Endothelial cell of umbilical vein (primary cell): ENCODE measurements around the gene ASMT. TPM values are rescaled to one million over a fixed set of nuclear protein-coding genes. Genes with fewer than 3 reads are reported as not detected.

Experiments
- BruUV-seq: library from RNA; stranded (reverse); fragments of 400-500 nt; replicated peaks from 2 replicates; lab custom pipeline; 2021; lab: Mats Ljungman, UMichigan
- CTCF ChIA-PET: fragments of 300-600, 350-600 bp; sonication (Branson Sonifier 250); formaldehyde crosslinking; loops from one replicate; lab custom pipeline; 2021; ENCODE audit warnings: antibody characterized with exemption, inconsistent platforms; lab: Charles Lee
- POLR2A ChIA-PET: fragments of 300-600, 350-600 bp; sonication (Branson Sonifier 250); formaldehyde crosslinking; loops from one replicate; lab custom pipeline; 2021; ENCODE audit warnings: antibody characterized with exemption, inconsistent platforms; lab: Charles Lee
- DNase-seq: peaks from one replicate; pipeline ENCODE4 v3.0.0-alpha.2; 2011; ENCODE audit warnings: low read depth, low spot score
- FAIRE-seq: peaks from 2 replicates; lab custom pipeline; 2011; peaks lifted over from hg19 to GRCh38; lab: Jason Lieb, UNC
- H2AFZ ChIP-seq: 2 replicates; pipeline ENCODE4 v1.6.0; 2012; ENCODE audit warnings: low read depth, low read length, control low read depth, inconsistent platforms
- H3K27ac ChIP-seq: 2 replicates; pipeline ENCODE4 v1.5.1; 2011; ENCODE audit warnings: low read depth, mild to moderate bottlenecking, control low read depth, low read length, moderate library complexity; ENCODE audit not compliant: insufficient read depth
- H3K27me3 ChIP-seq, 2 experiments: 2 replicates each; pipeline versions ENCODE4 v1.6.0 to v1.6.1; 2011; ENCODE audit warnings: low read length in 2 of 2, mixed read lengths in 1 of 2; ENCODE audit not compliant: control insufficient read depth in 2 of 2, insufficient read depth in 2 of 2
- H3K36me3 ChIP-seq, 2 experiments: 2 replicates in 1 of 2; 3 replicates in 1 of 2; pipeline ENCODE4 v1.5.1; 2011; ENCODE audit warnings: low read length in 2 of 2, mild to moderate bottlenecking in 1 of 2, moderate library complexity in 1 of 2; ENCODE audit not compliant: control insufficient read depth in 2 of 2, insufficient read depth in 2 of 2; ENCODE audit errors: extremely low read depth in 1 of 2
- H3K4me1 ChIP-seq: 3 replicates; pipeline ENCODE4 v1.5.1; 2011; ENCODE audit warnings: mild to moderate bottlenecking, low read length; ENCODE audit not compliant: control insufficient read depth, insufficient read depth; ENCODE audit errors: extremely low read depth
- H3K4me2 ChIP-seq: 2 replicates; pipeline ENCODE4 v1.6.1; 2011; ENCODE audit warnings: low read length, control low read depth, mixed read lengths; ENCODE audit not compliant: insufficient read depth
- H3K4me3 ChIP-seq, 3 experiments: fragments of 200-600 bp in 1 of 3; sonication (generic), shearing (Covaris generic) in 1 of 3; replicated peaks in 1 of 3; 2 replicates each; pipeline ENCODE4 v1.5.1; 2011 to 2016; ENCODE audit warnings: control low read depth in 3 of 3, low read length in 3 of 3, mild to moderate bottlenecking in 2 of 3, inconsistent platforms in 1 of 3, low read depth in 1 of 3, moderate library complexity in 1 of 3; ENCODE audit not compliant: insufficient read depth in 1 of 3
- H3K79me2 ChIP-seq: 2 replicates; pipeline ENCODE4 v1.6.0; 2012; ENCODE audit warnings: low read length, inconsistent platforms; ENCODE audit not compliant: control insufficient read depth, insufficient read depth
- H3K9ac ChIP-seq: replicated peaks from 2 replicates; pipeline ENCODE3; 2011; ENCODE audit warnings: low read length, control low read depth; ENCODE audit not compliant: insufficient read depth; ENCODE audit errors: extremely low read depth
- H3K9me1 ChIP-seq: replicated peaks from 3 replicates; pipeline ENCODE4 v1.6.0; 2011; ENCODE audit warnings: mild to moderate bottlenecking, low read length; ENCODE audit not compliant: control insufficient read depth, insufficient read depth; ENCODE audit errors: extremely low read depth
- H3K9me3 ChIP-seq: replicated peaks from 2 replicates; pipeline ENCODE4 v1.5.1; 2012; ENCODE audit warnings: low read length, inconsistent platforms; ENCODE audit not compliant: control insufficient read depth, insufficient read depth
- H4K20me1 ChIP-seq: replicated peaks from 2 replicates; pipeline ENCODE3; 2011; ENCODE audit warnings: mild to moderate bottlenecking, low read length; ENCODE audit not compliant: control insufficient read depth, insufficient read depth; ENCODE audit errors: extremely low read depth
- EZH2 ChIP-seq: IDR thresholded peaks from 2 replicates; pipeline ENCODE4 v1.6.1; 2012; ENCODE audit warnings: borderline replicate concordance, low read depth, mild to moderate bottlenecking, moderate library complexity, low read length, inconsistent platforms; ENCODE audit not compliant: severe bottlenecking
- FOS ChIP-seq: IDR thresholded peaks from 2 replicates; pipeline ENCODE4 v1.6.1; 2011; ENCODE audit warnings: mild to moderate bottlenecking, low read length, moderate library complexity, borderline replicate concordance; ENCODE audit not compliant: insufficient read depth
- GATA2 ChIP-seq: IDR thresholded peaks from 2 replicates; pipeline ENCODE4 v1.7.0; 2011; ENCODE audit warnings: low read depth, mild to moderate bottlenecking, moderate library complexity, mixed read lengths, low read length; ENCODE audit not compliant: insufficient read length, insufficient read depth
- JUN ChIP-seq: IDR thresholded peaks from 2 replicates; pipeline ENCODE4 v1.6.1; 2011; ENCODE audit warnings: borderline replicate concordance, low read depth; ENCODE audit not compliant: insufficient read length, insufficient read depth
- MYC ChIP-seq: IDR thresholded peaks from one replicate; pipeline ENCODE4 v1.6.1; 2011; ENCODE audit warnings: mild to moderate bottlenecking, low read depth, low read length
- POLR2A ChIP-seq: IDR thresholded peaks from 2 replicates; pipeline ENCODE4 v1.6.1; 2012; ENCODE audit warnings: low read depth, mild to moderate bottlenecking, control low read depth, low read length
- POLR2AphosphoS5 ChIP-seq: IDR thresholded peaks from 2 replicates; pipeline ENCODE4 v1.6.1; 2012; ENCODE audit warnings: low read depth, mild to moderate bottlenecking, control low read depth, low read length, moderate library complexity; ENCODE audit not compliant: insufficient read depth
- dilution Hi-C: fragments of 300-500 bp; cut with MboI; formaldehyde crosslinking; loops from one replicate; pipeline ENCODE4 v1.15.0; 2019; ENCODE audit warnings: low sequenced_read_pairs; ENCODE audit not compliant: extremely low pct_ligation_motif_present
- intact Hi-C: fragments of 100-400 bp; cut with micrococcal nuclease; formaldehyde crosslinking; loops from one replicate; pipeline ENCODE4 v1.10.0; 2022
- polyA plus RNA-seq, 4 experiments: library from polyadenylated mRNA; depleted of rRNA in 3 of 4; stranded (reverse) in 3 of 4; unstranded in 1 of 4; fragments of >200 nt; gene quantifications; 2 replicates each; pipeline versions ENCODE4 v1.2.1 to v1.2.3, GENCODE V29; 2011 to 2012; ENCODE audit warnings: missing spikeins in 1 of 4
- total RNA-seq: library from RNA; stranded (reverse); gene quantifications from 2 replicates; pipeline ENCODE4 v1.2.3, GENCODE V29; 2021
- TF ChIP-seq, protein P1 (sequence below): IDR thresholded peaks from 2 replicates; pipeline ENCODE4 v1.6.1; 2011; ENCODE audit not compliant: insufficient read depth, insufficient read length
- TF ChIP-seq, protein P2 (sequence below), 2 donors: IDR thresholded peaks; 1 replicate in 1 of 2; 2 replicates in 1 of 2; pipeline ENCODE4 v1.5.1; 2011; ENCODE audit warnings: low read length in 2 of 2, mild to moderate bottlenecking in 2 of 2, moderate library complexity in 2 of 2, control low read depth in 1 of 2, inconsistent platforms in 1 of 2, low read depth in 1 of 2; ENCODE audit not compliant: insufficient read depth in 1 of 2; ENCODE audit errors: extremely low read depth in 1 of 2

The ASMT gene
- total and polyA plus RNA-seq, 2 donors (not counting 3 experiments of a cell fraction or from before 2014, with no cell fraction given), result not detected

DNA sequence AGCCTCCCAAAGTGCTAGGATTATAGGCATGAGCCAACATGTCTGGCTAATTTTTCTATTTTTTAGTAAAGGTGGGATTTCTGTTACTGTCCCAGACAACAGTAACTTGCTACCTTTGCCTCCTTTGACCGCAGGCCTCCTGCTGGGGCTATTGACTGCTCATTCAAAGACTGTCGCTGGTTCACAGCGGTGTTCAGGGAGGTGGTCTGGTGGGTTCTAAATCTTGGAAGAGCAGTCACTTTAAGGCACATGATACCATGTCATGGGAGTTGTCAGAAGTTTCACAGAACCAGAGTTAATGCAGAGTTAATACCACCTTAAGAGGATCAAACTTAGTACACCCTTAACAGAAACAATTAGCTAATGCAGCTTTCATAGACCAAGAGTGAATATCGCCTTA lies 3.8 kb downstream of the ASMT start:
- dilution Hi-C loops (no loop called here), intact Hi-C loops (no loop called here)
- Histone ChIP-seq H2AFZ (no peak overlapping the region), H3K4me1 (no peaks in the 10 kb centered on the region), H4K20me1 (no peaks in the 10 kb centered on the region), H3K27ac (no peak overlapping the region), H3K79me2 (no peaks in the 10 kb centered on the region), H3K9ac (no peak overlapping the region), H3K9me1 (no peaks in the 10 kb centered on the region), H3K27me3 (no peaks in the 10 kb centered on the region), H3K9me3 (no peaks in the 10 kb centered on the region), H3K36me3 (no peaks in the 10 kb centered on the region), H3K4me3 (no peak overlapping the region), H3K4me2 (no peak overlapping the region)
- no TSS peak for BruUV-seq
- DNase-seq, result no peak
- TF ChIP-seq POLR2A (no peak), JUN (no peak), GATA2 (no peak), POLR2AphosphoS5 (no peak), EZH2 (no peak), FOS (no peak), MYC (no peak)
- TF ChIP-seq, protein P1, sequence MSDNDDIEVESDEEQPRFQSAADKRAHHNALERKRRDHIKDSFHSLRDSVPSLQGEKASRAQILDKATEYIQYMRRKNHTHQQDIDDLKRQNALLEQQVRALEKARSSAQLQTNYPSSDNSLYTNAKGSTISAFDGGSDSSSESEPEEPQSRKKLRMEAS, result no peak
- TF ChIP-seq, protein P2, sequence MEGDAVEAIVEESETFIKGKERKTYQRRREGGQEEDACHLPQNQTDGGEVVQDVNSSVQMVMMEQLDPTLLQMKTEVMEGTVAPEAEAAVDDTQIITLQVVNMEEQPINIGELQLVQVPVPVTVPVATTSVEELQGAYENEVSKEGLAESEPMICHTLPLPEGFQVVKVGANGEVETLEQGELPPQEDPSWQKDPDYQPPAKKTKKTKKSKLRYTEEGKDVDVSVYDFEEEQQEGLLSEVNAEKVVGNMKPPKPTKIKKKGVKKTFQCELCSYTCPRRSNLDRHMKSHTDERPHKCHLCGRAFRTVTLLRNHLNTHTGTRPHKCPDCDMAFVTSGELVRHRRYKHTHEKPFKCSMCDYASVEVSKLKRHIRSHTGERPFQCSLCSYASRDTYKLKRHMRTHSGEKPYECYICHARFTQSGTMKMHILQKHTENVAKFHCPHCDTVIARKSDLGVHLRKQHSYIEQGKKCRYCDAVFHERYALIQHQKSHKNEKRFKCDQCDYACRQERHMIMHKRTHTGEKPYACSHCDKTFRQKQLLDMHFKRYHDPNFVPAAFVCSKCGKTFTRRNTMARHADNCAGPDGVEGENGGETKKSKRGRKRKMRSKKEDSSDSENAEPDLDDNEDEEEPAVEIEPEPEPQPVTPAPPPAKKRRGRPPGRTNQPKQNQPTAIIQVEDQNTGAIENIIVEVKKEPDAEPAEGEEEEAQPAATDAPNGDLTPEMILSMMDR (IDR thresholded peaks at IDR 0.05; ENCODE audit: extremely low read depth in 1 of 2, insufficient read depth in 1 of 2, low read depth in 1 of 2, low read length in 2 of 2), result no peak
- POLR2A ChIA-PET, result no interaction called here
- CTCF ChIA-PET, result no interaction called here
- FAIRE-seq, result no peak
